Heart right ventricle (tissue), 16 donors: ENCODE measurements around the gene GDI2. TPM values are rescaled to one million over a fixed set of nuclear protein-coding genes. Genes with fewer than 3 reads are reported as not detected.
"Not testable (repeated sequence)": the region's sequence is repeated elsewhere in the genome, so short reads cannot be mapped to it uniquely, and the experiment has no call there.

Experiments used
- ATAC-seq, 8 donors: fragments of 200-7000 bp; cut with Tn5 transposase; one replicate each; pipeline ENCODE4 v1.9.1; 2020; ENCODE audit warnings: mild to moderate bottlenecking in 8 of 8, moderate library complexity in 8 of 8, moderate number of reproducible peaks in 1 of 8
- DNase-seq, 2 donors: peaks; one replicate each; pipeline ENCODE4 v3.0.0-alpha.2; 2020
- H3K27ac ChIP-seq, 10 donors: fragments of 200-600 bp; sonication (generic) in 2 of 10; one replicate each; pipeline versions ENCODE4 v1.5.0 to v1.8.0; 2020 to 2022; ENCODE audit warnings: mild to moderate bottlenecking in 3 of 10
- H3K27me3 ChIP-seq, 7 donors: fragments of 200-600 bp; one replicate each; pipeline ENCODE4 v1.8.0; 2021 to 2022; ENCODE audit warnings: mild to moderate bottlenecking in 2 of 7
- H3K36me3 ChIP-seq, 9 donors: fragments of 200-600 bp; sonication (generic) in 1 of 9; one replicate each; pipeline versions ENCODE4 v1.5.0 to v1.8.0; 2020 to 2022; ENCODE audit warnings: mild to moderate bottlenecking in 2 of 9
- H3K4me1 ChIP-seq, 9 donors: fragments of 200-600 bp; sonication (generic) in 1 of 9; one replicate each; pipeline versions ENCODE4 v1.5.0 to v1.8.0; 2020 to 2022; ENCODE audit warnings: mild to moderate bottlenecking in 4 of 9
- H3K4me3 ChIP-seq, 10 donors: fragments of 200-600 bp; sonication (generic) in 2 of 10; one replicate each; pipeline versions ENCODE4 v1.5.0 to v1.8.0; 2020 to 2022; ENCODE audit warnings: mild to moderate bottlenecking in 7 of 10, moderate library complexity in 2 of 10
- H3K9me3 ChIP-seq, 11 donors: fragments of 200-600 bp in 10 of 11; sonication (generic) in 2 of 11; one replicate each; pipeline versions ENCODE4 v1.5.0 to v1.8.0; 2013 to 2022; ENCODE audit warnings: mild to moderate bottlenecking in 2 of 11, control low read depth in 1 of 11, moderate library complexity in 1 of 11
- WGBS, 2 donors: extraction: QIAGEN DNeasy Blood & Tissue Kit; methylation state at CpG; one replicate each; pipeline ENCODE4 v1.1.7; 2013; ENCODE audit warnings: inconsistent platforms in 1 of 2; 5-methylcytosine and 5-hydroxymethylcytosine counted together
- intact Hi-C, 10 donors: fragments of 100-400 bp; cut with DNase I; formaldehyde crosslinking; loops; one replicate each; pipeline versions ENCODE4 v1.11.1 to v1.14.2; 2022
- polyA plus RNA-seq, 2 donors: library from polyadenylated mRNA; stranded (reverse); fragments of 200-250 nt; gene quantifications; one replicate each; pipeline ENCODE4 v1.2.3, GENCODE V29; 2013
- total RNA-seq, 10 donors: library from RNA; stranded (reverse); fragmentation: NEBNext Ultra II Directional in 3 of 10; extraction: Animal tissue kit (Norgen Biotek cat#: 25700) in 3 of 10; gene quantifications; one replicate each; pipeline versions ENCODE4 v1.2.1 to v1.2.4, GENCODE V29; 2021 to 2023
- TF ChIP-seq, protein P1 (sequence below), 9 donors: fragments of 200-600 bp; sonication (generic) in 2 of 9; IDR thresholded peaks; one replicate each; pipeline versions ENCODE4 v1.5.0 to v1.8.0; 2021 to 2022; ENCODE audit warnings: antibody characterized with exemption in 9 of 9, mild to moderate bottlenecking in 5 of 9, moderate library complexity in 1 of 9
- donor health status: Arrhythmogenic right ventricular cardiomyopathy.
- donor health status: ischemic (EF 13 %, LVEDD 7.1; RV severe dilation, severe dysfunction).
- donor health status: healthy with polysubstance abuse.
- donor health status: DM: no; HTN: yes; CAD: no.
- donor health status: DM: no; HTN: no; CAD: no.
- donor health status: ischemic (EF 25% LVEDD 6.9; RV normal size, moderate dysfunction).
- donor health status: ischemic (EF 25% LVEDD 5.7; RV mildly dilated, moderate dysfunction).
- donor health status: healthy.
- donor health status: DM: yes; HTN: yes; CAD: no.
- donor health status: Ischemic cardiomyopathy.
- donor health status: ischemic (EF 35%, LVEDD 5.7; RV mildly dilated, moderate dysfunction).
- donor health status: nonischemic (EF 11% LVEDD 7.7; RV severe dilation, severe dysfunction).
- donor health status: DM: yes; HTN: yes; CAD: no.
- donor health status: PGD.
- donor health status: ischemic (EF 29% LVEDD 5.4; RV normal size, mild dysfunction).
- donor health status: nonischemic (EF 23%, LVEDD 6.1; RV moderate dilation, normal function).

The GDI2 gene
- total and polyA plus RNA-seq, 12 donors = 21.8 to 145 (median 101) TPM

DNA sequence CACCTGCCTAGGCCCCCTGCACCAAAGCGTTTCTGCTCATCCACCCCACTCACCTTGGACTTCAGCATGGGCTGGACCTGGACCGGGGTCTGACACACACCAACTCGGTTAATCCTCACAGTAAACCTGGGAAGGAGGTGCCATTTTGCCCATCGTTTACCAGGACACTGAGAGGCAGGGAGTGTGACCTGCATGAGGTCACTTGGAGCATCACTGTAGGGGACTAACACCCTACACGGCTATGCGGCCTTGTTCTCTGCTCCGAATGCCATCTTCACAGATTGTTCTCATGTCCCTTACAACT is 43.4 kb upstream of the GDI2 start:
- intact Hi-C loops = no loop called here
- Histone ChIP-seq H3K27ac (no peak overlapping the region), H3K27me3 (no peaks in the 10 kb centered on the region), H3K4me1 (peaks cover 0 to 4% (median 0%) of the 10 kb centered on the region in 9 donors), H3K4me3 (no peak overlapping the region), H3K36me3 (no peaks in the 10 kb centered on the region), H3K9me3 (no peaks in the 10 kb centered on the region)
- DNase-seq = no peak
- TF ChIP-seq, protein P1, sequence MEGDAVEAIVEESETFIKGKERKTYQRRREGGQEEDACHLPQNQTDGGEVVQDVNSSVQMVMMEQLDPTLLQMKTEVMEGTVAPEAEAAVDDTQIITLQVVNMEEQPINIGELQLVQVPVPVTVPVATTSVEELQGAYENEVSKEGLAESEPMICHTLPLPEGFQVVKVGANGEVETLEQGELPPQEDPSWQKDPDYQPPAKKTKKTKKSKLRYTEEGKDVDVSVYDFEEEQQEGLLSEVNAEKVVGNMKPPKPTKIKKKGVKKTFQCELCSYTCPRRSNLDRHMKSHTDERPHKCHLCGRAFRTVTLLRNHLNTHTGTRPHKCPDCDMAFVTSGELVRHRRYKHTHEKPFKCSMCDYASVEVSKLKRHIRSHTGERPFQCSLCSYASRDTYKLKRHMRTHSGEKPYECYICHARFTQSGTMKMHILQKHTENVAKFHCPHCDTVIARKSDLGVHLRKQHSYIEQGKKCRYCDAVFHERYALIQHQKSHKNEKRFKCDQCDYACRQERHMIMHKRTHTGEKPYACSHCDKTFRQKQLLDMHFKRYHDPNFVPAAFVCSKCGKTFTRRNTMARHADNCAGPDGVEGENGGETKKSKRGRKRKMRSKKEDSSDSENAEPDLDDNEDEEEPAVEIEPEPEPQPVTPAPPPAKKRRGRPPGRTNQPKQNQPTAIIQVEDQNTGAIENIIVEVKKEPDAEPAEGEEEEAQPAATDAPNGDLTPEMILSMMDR (IDR thresholded peaks at IDR 0.05) = no peak
- WGBS, 2 donors = 66 to 68% methylated on average over 7 of the region's 7 CpGs
- ATAC-seq = no peak

DNA sequence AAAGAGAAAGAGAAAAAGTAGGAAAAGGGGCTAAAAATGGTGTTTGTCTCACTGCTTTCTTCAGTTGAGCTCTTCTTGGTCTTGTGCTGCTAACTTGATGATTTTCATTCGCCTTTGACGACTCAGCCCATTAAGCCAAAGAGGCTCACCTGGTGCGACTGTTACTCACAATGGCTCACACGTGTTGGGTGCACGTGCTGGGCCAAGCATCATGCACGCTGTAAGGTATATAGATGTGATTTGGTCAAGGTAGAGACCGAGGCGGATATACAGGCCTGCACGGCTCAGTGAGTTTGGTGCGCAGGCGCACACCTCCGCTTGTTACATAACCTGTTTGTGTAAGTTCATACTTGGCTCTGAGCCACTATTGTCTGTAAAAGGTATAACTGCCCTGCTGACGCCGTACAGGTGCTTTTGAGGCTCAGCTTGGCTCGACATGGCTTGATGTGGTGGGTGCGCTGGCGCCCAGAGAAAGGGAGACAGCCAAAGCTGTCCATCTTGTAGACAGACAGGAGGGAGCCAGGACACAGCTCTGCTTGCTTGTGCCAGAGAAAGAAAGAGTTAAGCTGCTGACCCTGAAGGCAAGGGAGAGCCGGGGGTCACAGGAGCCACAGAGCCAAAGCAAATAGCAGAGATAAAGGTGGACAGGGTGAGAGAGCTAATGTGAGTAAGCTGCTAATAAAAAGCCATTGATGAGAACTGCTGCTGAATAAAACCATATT is 42.9 kb upstream of the GDI2 start:
- Histone ChIP-seq H3K9me3 (no peaks in the 10 kb centered on the region), H3K4me1 (peaks cover 0 to 4% (median 0%) of the 10 kb centered on the region in 9 donors), H3K36me3 (no peaks in the 10 kb centered on the region), H3K27me3 (no peaks in the 10 kb centered on the region), H3K4me3 (no peak overlapping the region), H3K27ac (no peak overlapping the region)
- DNase-seq (no peak), ATAC-seq (no peak)
- intact Hi-C loops = no loop called here
- TF ChIP-seq, protein P1 (IDR thresholded peaks at IDR 0.05) = no peak
- 88 to 90% methylated on average over 18 of the region's 18 CpGs for WGBS, 2 donors

DNA sequence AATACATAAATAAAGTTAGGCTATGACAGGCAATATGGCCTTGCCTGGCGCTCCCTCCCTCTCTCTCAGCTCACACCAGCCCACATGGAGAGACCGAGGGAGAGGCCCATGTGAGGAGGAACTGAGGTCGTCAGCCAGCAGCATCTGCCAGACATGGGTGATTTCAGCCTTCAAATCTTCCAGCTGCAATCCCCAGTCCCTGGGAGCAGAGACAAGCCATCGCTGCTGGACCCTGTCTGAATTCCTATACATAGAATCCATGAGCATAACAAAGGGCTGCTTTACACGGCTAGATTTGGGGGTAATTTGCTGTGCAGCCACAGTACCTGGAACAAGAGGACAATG is 40.9 kb upstream of the GDI2 start:
- WGBS, 2 donors = 70 to 77% methylated on average over 5 of the region's 5 CpGs
- H3K27me3 ChIP-seq = no peaks in the 10 kb centered on the region
- no peak for DNase-seq
- intact Hi-C loops = no loop called here
- no peaks in the 10 kb centered on the region for H3K36me3 ChIP-seq
- H3K4me3 ChIP-seq = no peak overlapping the region
- ATAC-seq = peak in 1 of 8 donors; percentile 12
- H3K27ac ChIP-seq = no peak overlapping the region
- peaks cover 0 to 4% (median 0%) of the 10 kb centered on the region in 9 donors for H3K4me1 ChIP-seq
- no peaks in the 10 kb centered on the region for H3K9me3 ChIP-seq
- TF ChIP-seq, protein P1 (IDR thresholded peaks at IDR 0.05) = no peak

DNA sequence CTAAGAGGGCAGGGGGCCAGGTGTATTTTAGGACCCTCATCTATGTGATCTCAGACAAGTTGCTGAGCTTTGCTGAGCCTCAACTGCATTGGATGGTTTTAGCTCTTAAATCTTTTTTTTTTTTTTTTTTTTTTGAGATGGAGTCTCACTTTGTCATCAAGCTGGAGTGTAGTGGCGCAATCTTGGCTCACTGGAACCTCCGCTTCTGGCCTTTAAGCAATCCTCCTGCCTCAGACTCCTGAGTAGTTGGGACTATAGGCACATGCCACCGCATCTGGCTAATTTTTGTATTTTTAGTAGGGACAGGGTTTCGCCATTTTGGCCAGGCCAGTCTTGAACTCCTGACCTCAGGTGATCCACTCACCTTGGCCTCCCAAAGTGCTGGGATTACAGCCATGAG is 33.4 kb upstream of the GDI2 start:
- H3K36me3 ChIP-seq, H3K9me3 ChIP-seq, intact Hi-C loops, H3K4me3 ChIP-seq, ATAC-seq, H3K27me3 ChIP-seq, DNase-seq: not testable (repeated sequence)
- Histone ChIP-seq H3K4me1 (peaks cover 0 to 21% (median 5%) of the 10 kb centered on the region in 9 donors), H3K27ac (peak overlapping the region in 4 of 10 donors; percentile 10 to 60 (median 38))
- WGBS, 2 donors = 96 to 98% methylated on average over 4 of the region's 4 CpGs

DNA sequence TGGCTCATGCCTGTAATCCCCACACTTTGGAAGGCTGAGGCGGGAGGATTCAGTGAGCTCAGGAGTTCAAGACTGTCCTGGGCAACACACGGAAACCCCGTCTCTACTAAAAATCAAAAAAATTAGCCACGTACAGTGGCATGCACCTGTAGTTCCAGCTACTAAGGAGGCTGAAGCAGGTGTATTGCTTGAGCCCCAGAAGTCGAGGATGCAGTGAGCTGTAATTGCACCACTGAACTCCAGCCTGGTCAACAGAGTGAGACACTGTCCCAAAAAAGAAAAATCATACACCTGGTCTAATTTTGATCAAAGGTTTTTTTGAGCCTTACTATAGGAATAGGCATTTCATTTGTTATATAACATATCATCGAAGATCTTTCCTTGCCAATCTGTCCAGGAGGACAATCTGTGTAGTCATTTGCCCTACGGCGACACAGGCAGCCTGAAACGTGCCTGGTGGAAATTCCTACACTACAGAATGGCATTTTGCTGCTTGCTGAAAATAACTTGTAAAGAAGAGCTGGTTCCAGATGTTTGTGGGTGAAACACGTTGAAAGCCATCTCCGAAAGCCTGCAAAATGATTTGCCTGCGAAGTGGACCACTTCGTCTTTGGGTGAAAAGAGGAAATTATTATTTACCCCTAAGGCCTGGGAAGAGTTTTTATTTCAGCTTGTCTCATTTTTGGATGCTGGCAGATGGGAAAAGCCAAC is 31.3 kb upstream of the GDI2 start:
- no peak for DNase-seq
- TF ChIP-seq, protein P1 (IDR thresholded peaks at IDR 0.05) = no peak
- Histone ChIP-seq H3K36me3 (no peaks in the 10 kb centered on the region), H3K9me3 (no peaks in the 10 kb centered on the region), H3K27ac (peak overlapping the region in 1 of 10 donors; percentile 30), H3K4me3 (no peak overlapping the region), H3K27me3 (no peaks in the 10 kb centered on the region), H3K4me1 (peaks cover 3 to 33% (median 10%) of the 10 kb centered on the region in 9 donors)
- intact Hi-C loops = no loop called here
- no peak for ATAC-seq
- WGBS, 2 donors = 69 to 72% methylated on average over 13 of the region's 13 CpGs
